Measurements from ENCODE around the gene STX18.

- TF ChIP-seq CTCF (conservative IDR thresholded peaks at IDR 0.05; ENCODE audit: low read depth in 2 of 2) (no peak), JUNB (IDR thresholded peaks at IDR 0.05; ENCODE audit: unreplicated experiment) (no peak), NANOG (IDR thresholded peaks at IDR 0.05; ENCODE audit: borderline replicate concordance) (no peak), POLR2AphosphoS5 (IDR thresholded peaks at IDR 0.05; ENCODE audit: low read depth) (no peak), EZH2 (IDR thresholded peaks at IDR 0.05; ENCODE audit: low read depth, unreplicated experiment) (no peak), CREB1 (CRISPR knock-in tag; IDR thresholded peaks at IDR 0.05; ENCODE audit: low read depth) (no peak), ETS1 (IDR thresholded peaks at IDR 0.05) (no peak), REST (IDR thresholded peaks at IDR 0.05; ENCODE audit: unreplicated experiment) (no peak), EZH2phosphoT487 (IDR thresholded peaks at IDR 0.05; ENCODE audit: unreplicated experiment) (no peak), ZNF462 (CRISPR knock-in tag; IDR thresholded peaks at IDR 0.05) (no peak), ZNF331 (CRISPR knock-in tag; IDR thresholded peaks at IDR 0.05; ENCODE audit: low read depth) (no peak), ZNF114 (CRISPR knock-in tag; IDR thresholded peaks at IDR 0.05) (no peak)
These were observed 133.7 kb downstream of the STX18 start for GRCh38 chr4:4408132-4408523.
